Stimulated activated CD4-positive, alpha-beta T cell treated with anti-CD3 and anti-CD28 coated beads, Interleukin-1b, Interleukin-23, amount 100 ng/mL, for 48 hours (primary cell): ENCODE results near the gene DENND1A.

Source experiments
- DNase-seq: peaks from one replicate; pipeline ENCODE4 v3.0.0-alpha.2; 2020

The DENND1A gene

GRCh38 chr9:123360161-123361085 is 569.5 kb downstream of the DENND1A start:
- DNase-seq = peak; percentile 36

- no peak for DNase-seq
Measured at GRCh38 chr9:123359546-123359945, 570.4 kb downstream of the DENND1A start.

DNA sequence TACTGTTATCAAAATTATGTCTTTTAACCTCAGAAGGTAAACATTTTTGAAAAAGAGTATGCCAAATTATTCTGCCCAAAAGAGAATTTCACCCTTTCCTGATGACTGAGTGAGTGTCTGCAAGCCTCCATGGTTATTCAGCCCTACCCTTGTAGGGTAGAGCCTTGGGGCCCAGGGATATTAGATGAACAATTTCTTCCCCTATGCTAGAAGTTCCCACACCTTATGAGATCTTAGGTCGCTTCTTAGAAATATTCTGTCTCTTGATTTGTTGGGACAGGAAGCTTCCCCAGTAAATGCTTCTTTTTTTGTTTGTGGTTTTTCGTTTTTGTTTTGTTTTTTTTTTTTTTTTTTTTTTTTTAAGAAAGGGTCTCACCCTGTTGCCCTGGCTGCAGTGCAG is 570.8 kb downstream of the DENND1A start:
- DNase-seq = no peak

- no peak for DNase-seq
Measured at GRCh38 chr9:123358181-123358905, 571.6 kb downstream of the DENND1A start.

GRCh38 chr9:123357743-123358059 is 572.2 kb downstream of the DENND1A start:
- DNase-seq = no peak

- DNase-seq = no peak
Measured at GRCh38 chr9:123356851-123357742, 572.8 kb downstream of the DENND1A start.

GRCh38 chr9:123355761-123356431 is 574.0 kb downstream of the DENND1A start, which contains the start of gene CRB2:
CRB2 (plus strand) TSS chr9:123356197; CDS start chr9:123356261, 64 bp downstream.
- no peak for DNase-seq

GRCh38 chr9:123354806-123355508 is 575.0 kb downstream of the DENND1A start:
- no peak for DNase-seq

- peak; percentile 54 for DNase-seq
Measured at GRCh38 chr9:123353984-123354591, 575.8 kb downstream of the DENND1A start.

- no peak for DNase-seq
Measured at GRCh38 chr9:123353041-123353440, 576.9 kb downstream of the DENND1A start.

DNA sequence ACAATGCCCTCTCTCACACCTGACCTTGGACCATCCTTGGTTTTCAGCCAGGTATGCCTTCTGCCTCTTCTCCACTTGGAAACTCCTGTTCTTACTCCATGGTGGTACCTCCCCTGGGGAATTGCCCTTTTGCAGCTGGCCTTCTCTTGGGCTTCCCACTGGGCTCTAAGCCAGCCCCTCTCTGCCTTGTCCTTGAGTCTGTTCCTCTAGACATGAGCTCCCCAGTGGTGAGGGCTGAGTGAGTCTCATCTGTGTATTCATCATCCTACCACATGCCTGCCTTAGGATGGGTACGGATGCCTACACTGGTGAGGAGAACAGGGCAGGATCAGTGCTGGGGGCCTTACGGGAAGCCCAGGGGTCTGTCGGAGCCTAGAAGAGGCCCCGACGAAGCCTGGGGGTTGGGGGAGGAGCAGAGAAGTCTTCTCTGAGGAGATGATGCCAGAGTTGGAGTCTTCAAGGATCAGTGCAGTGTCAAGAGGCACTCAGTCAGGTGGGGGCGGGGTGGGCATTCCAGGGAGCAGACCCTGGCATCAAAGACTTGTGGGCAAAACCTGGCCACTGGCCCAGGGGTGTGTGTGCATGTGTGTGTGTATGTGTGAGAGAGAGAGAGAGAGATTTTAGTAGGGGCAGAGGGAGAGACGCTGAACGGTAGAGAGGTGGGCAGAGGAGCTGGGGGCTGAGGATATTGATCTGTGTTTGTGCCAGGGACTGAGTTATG is 579.2 kb downstream of the DENND1A start:
- no peak for DNase-seq

DNA sequence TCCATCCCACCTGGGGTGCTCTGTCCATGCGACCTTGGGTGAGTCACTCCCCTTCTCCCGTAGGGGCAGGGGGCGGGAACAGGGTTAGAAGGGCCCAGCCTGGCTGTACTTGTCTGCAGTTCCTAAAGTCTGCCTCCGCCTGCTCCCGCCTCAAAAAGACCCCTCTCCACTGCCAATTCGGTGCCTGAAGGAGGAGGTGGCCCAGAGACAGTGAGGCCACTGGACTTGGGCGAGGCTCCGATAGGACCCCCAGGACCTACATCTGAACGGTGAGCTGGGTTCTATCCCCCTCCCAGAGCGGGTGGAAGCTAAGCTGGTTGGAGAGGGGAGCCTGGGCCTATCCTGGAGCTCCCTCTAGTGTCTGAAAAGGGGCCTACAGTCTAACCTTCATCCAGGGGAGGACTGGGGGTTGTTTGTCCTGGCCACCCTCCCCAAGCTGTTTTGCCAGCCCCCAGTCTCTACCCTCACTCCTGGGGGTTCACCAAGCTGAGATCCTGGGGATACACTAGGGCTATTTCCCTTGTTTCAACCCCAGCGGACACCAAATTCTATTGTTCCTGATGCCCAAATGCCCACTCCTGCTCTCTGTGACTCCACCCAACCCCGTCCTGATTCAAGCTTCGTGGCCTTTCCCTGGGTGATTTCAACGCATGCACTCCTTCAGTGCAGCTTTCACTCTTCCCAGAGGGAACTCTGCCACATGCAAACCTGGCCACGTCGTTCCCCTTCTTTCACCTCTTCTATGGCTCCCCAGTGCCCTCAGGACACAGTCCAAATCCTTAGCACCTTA is 580.0 kb downstream of the DENND1A start:
- peak; percentile 63 for DNase-seq

GRCh38 chr9:123349033-123349432 is 580.9 kb downstream of the DENND1A start:
- no peak for DNase-seq

DNA sequence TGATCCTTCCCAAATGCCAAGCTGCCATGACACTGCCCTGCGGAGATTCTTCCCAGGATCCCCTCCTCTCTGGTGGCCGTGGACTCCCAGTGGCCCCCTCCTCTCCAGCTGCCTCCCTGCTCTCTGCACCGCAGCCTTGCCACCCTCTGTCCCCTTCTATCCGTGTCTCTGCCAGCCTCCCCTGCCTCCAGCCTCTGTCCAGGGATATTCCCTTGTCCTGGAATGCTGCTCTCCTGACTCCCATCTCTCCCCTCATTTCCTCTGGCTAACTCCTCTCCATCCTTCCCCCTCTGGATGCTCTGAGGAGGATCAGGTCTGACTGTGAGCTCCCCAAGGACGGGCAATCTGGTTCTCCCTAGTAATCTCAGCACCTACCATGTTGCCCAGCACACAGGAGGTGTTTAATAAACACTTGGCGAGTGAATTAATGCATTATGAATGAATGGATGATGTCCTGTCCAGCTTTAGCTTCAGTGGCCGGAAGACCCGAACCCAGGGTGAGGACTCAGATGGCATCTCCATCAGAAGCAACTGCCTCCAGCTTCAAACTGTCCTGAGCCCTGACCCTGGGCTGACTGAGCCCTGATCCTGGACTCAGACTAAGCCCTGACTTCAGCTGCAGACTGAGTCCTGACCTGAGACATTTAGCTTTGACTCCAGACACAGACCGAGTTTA is 581.5 kb downstream of the DENND1A start:
- no peak for DNase-seq

- DNase-seq = no peak
Measured at GRCh38 chr9:123347289-123348060, 582.5 kb downstream of the DENND1A start.

DNA sequence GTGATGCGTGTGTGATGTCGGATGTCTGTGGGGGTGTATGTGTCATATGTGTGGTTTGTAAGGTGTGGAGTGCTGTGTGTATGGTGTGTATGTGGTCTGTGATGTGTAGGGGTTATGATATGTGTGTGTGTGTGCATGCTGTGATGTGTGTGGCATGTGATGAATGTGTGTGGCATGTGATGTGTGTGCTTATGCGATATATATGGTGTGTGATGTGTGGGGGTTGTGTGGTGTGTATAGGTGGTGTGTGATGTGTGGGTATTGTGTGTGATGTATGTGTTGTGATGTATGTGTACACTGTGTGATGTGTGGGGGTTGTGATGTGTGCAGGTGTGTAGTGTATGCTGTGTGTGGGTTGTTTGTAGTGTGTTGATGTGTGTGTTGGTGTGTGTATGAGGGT is 583.1 kb downstream of the DENND1A start:
- no peak for DNase-seq

DNA sequence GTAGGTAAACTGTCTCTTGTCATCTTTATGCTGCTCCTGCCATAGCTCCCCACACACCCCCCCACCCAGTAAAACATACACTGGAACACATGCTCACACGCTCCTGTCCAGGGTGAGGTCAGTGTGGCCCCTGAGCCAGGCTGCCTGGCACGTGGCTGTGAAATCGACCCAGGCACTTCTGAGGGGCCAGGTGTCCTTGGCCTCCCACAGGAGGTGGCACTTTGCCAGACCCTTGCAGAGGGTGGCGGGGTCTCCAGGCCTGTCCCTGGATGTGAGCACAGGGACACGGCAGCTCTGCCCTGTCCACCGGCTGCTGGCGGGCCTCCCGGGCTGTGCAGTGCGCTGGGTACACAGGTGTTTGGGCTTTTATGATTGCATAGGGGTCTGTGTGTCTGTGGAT is 583.9 kb downstream of the DENND1A start:
- DNase-seq = no peak

DNA sequence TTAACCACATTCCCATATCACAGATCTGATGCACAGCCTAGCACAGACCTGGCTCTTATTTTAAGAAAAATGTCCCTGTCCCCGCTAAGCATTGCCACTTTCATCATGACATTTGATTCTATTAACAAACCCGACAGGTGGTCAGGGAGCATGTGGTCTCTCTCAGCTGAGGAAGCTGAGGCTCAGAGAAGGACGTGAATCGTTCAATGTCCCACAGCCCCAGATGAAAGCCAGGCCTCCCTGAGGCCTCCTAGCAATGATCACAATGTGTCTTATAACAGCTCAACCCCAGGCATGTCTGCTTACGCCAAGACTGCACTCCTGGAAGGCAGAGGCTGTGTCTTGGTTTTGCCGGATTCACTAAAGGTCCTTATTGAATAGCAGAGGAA is 584.4 kb downstream of the DENND1A start:
- DNase-seq = no peak
